OCI-LY1 (cell line): Measurements from ENCODE around the gene TCF4.

Source experiments
- H2AFZ ChIP-seq: fragments of 200-600 bp; sonication (generic), shearing (Covaris generic); 2 replicates; pipeline ENCODE4 v1.6.0; 2014; ENCODE audit warnings: antibody characterized with exemption, mild to moderate bottlenecking, low read length
- H3F3A ChIP-seq: fragments of 200-600 bp; sonication (generic), shearing (Covaris generic); 2 replicates; pipeline ENCODE4 v1.6.0; 2014; ENCODE audit warnings: mild to moderate bottlenecking, antibody characterized with exemption, low read length, moderate library complexity; ENCODE audit not compliant: insufficient read depth
- H3K27ac ChIP-seq: fragments of 200-600 bp; sonication (generic); 2 replicates; pipeline ENCODE4 v1.5.1; 2014; ENCODE audit warnings: low read length, mixed run types, mild to moderate bottlenecking, low read depth; ENCODE audit not compliant: poor library complexity, severe bottlenecking
- H3K27me3 ChIP-seq: fragments of 200-600 bp; sonication (generic); 2 replicates; pipeline ENCODE4 v1.6.0; 2014; ENCODE audit warnings: antibody characterized with exemption, mild to moderate bottlenecking, low read length, moderate library complexity; ENCODE audit not compliant: insufficient read depth
- H3K36me3 ChIP-seq: fragments of 200-600 bp; sonication (generic); 2 replicates; pipeline ENCODE4 v1.6.1; 2014; ENCODE audit warnings: mild to moderate bottlenecking, antibody characterized with exemption, low read length, moderate library complexity, mixed read lengths; ENCODE audit not compliant: insufficient read depth
- H3K4me1 ChIP-seq: fragments of 200-600 bp; sonication (generic); 2 replicates; pipeline ENCODE4 v1.5.1; 2014; ENCODE audit warnings: mild to moderate bottlenecking, low read length, moderate library complexity; ENCODE audit not compliant: insufficient read depth, severe bottlenecking
- H3K4me2 ChIP-seq: fragments of 200-600 bp; sonication (generic), shearing (Covaris generic); 2 replicates; pipeline ENCODE4 v1.6.1; 2014; ENCODE audit warnings: low read length
- H3K4me3 ChIP-seq: fragments of 200-600 bp; sonication (generic); 2 replicates; pipeline ENCODE4 v1.5.1; 2014; ENCODE audit warnings: low read length, low read depth, mild to moderate bottlenecking, mixed read lengths; ENCODE audit not compliant: poor library complexity, severe bottlenecking
- H3K79me2 ChIP-seq: fragments of 200-600 bp; shearing (Covaris generic); 2 replicates; pipeline ENCODE4 v1.6.1; 2016; ENCODE audit warnings: mixed run types, low read length, mixed read lengths; ENCODE audit not compliant: insufficient read depth
- H3K9ac ChIP-seq: fragments of 200-600 bp; sonication (generic), shearing (Covaris generic); 2 replicates; pipeline ENCODE4 v1.6.1; 2014; ENCODE audit warnings: mild to moderate bottlenecking, low read length, mixed read lengths
- H3K9me2 ChIP-seq: fragments of 200-600 bp; sonication (generic), shearing (Covaris generic); 2 replicates; pipeline ENCODE4 v1.6.1; 2014; ENCODE audit warnings: low read depth, mild to moderate bottlenecking, low read length, mixed read lengths
- H3K9me3 ChIP-seq: fragments of 200-600 bp; shearing (Covaris generic); 2 replicates; pipeline ENCODE4 v1.6.1; 2014; ENCODE audit warnings: low read length, mixed read lengths
- H4K20me1 ChIP-seq: fragments of 200-600 bp; sonication (generic), shearing (Covaris generic); 2 replicates; pipeline ENCODE4 v1.6.0; 2016; ENCODE audit warnings: mild to moderate bottlenecking, low read length; ENCODE audit not compliant: insufficient read depth
- EZH2 ChIP-seq: fragments of 200-600 bp; sonication (generic), shearing (Covaris generic); IDR thresholded peaks from 2 replicates; pipeline ENCODE4 v1.8.0; 2017; ENCODE audit warnings: borderline replicate concordance, mixed run types, mild to moderate bottlenecking, antibody characterized with exemption, low read length, moderate library complexity, mixed read lengths
- TF ChIP-seq, protein P1 (sequence below): fragments of 200-600 bp; sonication (generic), shearing (Covaris generic); IDR thresholded peaks from 2 replicates; pipeline ENCODE4 v1.5.1; 2017; ENCODE audit warnings: mild to moderate bottlenecking, antibody characterized with exemption, low read length, moderate library complexity, mixed read lengths

The TCF4 gene

DNA sequence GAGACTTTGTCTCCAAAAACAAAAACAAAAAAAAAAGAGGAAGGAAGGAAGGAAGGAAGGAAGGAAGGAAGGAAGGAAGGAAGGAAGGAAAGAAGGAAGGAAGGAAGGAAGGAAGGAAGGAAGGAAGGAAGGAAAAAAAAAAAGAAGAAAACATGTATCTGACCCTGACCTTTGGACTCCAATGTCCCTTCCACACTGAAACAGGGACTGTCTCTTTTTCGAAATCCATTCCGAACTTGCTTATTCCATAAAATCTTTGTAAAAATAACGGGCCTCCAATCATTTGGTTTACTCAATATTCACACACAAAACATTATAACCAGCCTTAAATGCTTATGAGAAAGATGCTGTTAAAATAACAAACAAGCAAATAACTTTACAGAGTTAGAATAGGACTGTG lies 225.7 kb downstream of the TCF4 start:
- no peak overlapping the region for H3K4me2 ChIP-seq
- no peaks in the 10 kb centered on the region for H3K27me3 ChIP-seq
- H3K9ac ChIP-seq, result no peak overlapping the region
- no peak overlapping the region for H3K27ac ChIP-seq
- H4K20me1 ChIP-seq, result no peaks in the 10 kb centered on the region
- H2AFZ ChIP-seq, result no peak overlapping the region
- no peaks in the 10 kb centered on the region for H3K9me3 ChIP-seq
- H3K9me2 ChIP-seq, result no peaks in the 10 kb centered on the region
- no peak for TF ChIP-seq EZH2
- TF ChIP-seq, protein P1, sequence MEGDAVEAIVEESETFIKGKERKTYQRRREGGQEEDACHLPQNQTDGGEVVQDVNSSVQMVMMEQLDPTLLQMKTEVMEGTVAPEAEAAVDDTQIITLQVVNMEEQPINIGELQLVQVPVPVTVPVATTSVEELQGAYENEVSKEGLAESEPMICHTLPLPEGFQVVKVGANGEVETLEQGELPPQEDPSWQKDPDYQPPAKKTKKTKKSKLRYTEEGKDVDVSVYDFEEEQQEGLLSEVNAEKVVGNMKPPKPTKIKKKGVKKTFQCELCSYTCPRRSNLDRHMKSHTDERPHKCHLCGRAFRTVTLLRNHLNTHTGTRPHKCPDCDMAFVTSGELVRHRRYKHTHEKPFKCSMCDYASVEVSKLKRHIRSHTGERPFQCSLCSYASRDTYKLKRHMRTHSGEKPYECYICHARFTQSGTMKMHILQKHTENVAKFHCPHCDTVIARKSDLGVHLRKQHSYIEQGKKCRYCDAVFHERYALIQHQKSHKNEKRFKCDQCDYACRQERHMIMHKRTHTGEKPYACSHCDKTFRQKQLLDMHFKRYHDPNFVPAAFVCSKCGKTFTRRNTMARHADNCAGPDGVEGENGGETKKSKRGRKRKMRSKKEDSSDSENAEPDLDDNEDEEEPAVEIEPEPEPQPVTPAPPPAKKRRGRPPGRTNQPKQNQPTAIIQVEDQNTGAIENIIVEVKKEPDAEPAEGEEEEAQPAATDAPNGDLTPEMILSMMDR, result no peak
- H3K4me3 ChIP-seq, result no peak overlapping the region
- peaks cover 28% of the 10 kb centered on the region for H3K36me3 ChIP-seq
- no peaks in the 10 kb centered on the region for H3F3A ChIP-seq
- H3K4me1 ChIP-seq, result peaks cover 15% of the 10 kb centered on the region
- peaks cover 37% of the 10 kb centered on the region for H3K79me2 ChIP-seq

DNA sequence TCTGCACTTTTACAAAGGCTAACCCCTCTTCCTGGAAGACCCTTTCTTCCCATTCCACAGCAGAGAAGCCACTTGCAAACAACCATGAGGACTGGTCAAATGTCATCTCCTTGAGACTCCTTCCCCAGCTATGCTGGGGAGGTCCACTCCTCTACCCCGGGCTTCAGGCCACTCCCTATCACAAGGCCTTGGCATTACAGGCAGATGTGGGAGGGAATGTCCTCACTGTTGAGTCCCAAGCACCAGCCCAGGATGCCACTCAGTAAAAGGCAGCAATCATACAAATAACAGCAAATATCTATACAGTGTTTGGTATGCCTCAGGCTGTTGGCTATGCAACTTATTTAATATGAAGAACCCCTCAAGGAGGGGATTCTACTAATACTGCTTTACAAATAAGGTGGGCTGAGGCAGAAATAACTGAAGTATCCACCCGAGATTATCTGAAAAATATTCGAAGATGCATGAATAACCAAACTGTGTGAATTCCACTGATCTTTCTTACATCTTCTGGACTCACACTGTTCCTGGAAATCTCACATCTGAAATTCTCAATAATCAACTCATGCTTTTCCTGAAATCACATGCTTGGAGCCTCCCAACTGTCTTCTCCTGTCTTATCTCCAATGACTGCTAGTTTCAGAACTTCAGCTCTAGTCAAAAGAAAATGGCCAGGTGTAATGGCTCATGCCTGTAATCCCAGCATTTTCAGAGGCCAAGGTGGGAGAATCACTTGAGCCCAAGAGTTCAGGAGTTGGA lies 226.3 kb downstream of the TCF4 start:
- TF ChIP-seq, protein P1, result no peak
- no peak for TF ChIP-seq EZH2
- peaks cover 35% of the 10 kb centered on the region for H3K79me2 ChIP-seq
- H3K9me2 ChIP-seq, result no peaks in the 10 kb centered on the region
- no peak overlapping the region for H3K4me3 ChIP-seq
- peaks cover 20% of the 10 kb centered on the region for H3K4me1 ChIP-seq
- no peaks in the 10 kb centered on the region for H3K9me3 ChIP-seq
- H3F3A ChIP-seq, result no peaks in the 10 kb centered on the region
- H3K36me3 ChIP-seq, result peaks cover 29% of the 10 kb centered on the region
- H3K27ac ChIP-seq, result no peak overlapping the region
- H3K27me3 ChIP-seq, result no peaks in the 10 kb centered on the region
- no peak overlapping the region for H3K9ac ChIP-seq
- H3K4me2 ChIP-seq, result no peak overlapping the region
- no peak overlapping the region for H2AFZ ChIP-seq
- no peaks in the 10 kb centered on the region for H4K20me1 ChIP-seq

DNA sequence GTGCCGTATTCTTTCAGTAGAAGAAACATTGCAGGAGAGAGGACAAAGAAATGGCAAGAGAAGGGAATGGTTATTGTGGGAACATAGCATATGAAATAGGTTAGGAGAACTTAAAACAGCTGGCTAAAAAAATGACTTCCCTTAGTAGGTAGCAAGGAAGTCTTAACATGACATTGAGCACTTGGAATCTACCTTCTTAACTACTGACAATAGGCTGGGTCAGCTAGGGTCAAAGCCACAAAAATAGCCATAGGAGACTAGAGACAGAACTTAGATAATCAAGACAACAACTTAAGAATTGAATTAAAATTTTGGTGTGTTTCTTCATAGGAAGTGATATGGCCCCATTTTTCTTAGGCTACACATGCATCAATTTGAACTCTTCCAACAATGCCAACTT lies 227.9 kb downstream of the TCF4 start:
- Histone ChIP-seq H3K4me3 (no peak overlapping the region), H3F3A (no peaks in the 10 kb centered on the region), H3K27me3 (no peaks in the 10 kb centered on the region), H3K27ac (no peak overlapping the region), H3K4me2 (no peak overlapping the region), H3K9me3 (no peaks in the 10 kb centered on the region), H4K20me1 (0 out of 2 replicates have a peak, but pooled peaks cover 2% of the 10 kb centered on the region), H3K9me2 (no peaks in the 10 kb centered on the region), H3K9ac (no peak overlapping the region), H3K36me3 (peaks cover 29% of the 10 kb centered on the region), H3K79me2 (peaks cover 29% of the 10 kb centered on the region), H2AFZ (no peak overlapping the region), H3K4me1 (peaks cover 36% of the 10 kb centered on the region)
- TF ChIP-seq, protein P1, result no peak
- no peak for TF ChIP-seq EZH2
